Choroid plexus epithelial cell (primary cell): ENCODE results near the gene MAN1B1.

ENCODE experiments used
- DNase-seq: peaks from one replicate; pipeline ENCODE4 v3.0.0-alpha.2; 2010; ENCODE audit warnings: low read depth
- H3K4me3 ChIP-seq: 2 replicates; pipeline ENCODE4 v1.5.1; 2011; ENCODE audit warnings: low read depth, mild to moderate bottlenecking, control low read depth, low read length, moderate library complexity
- TF ChIP-seq, protein P1 (sequence below): conservative IDR thresholded peaks from 2 replicates; pipeline ENCODE4 v1.5.1; 2011; ENCODE audit warnings: low read depth, mild to moderate bottlenecking, control low read depth, inconsistent platforms, low read length, moderate library complexity

The MAN1B1 gene

DNA sequence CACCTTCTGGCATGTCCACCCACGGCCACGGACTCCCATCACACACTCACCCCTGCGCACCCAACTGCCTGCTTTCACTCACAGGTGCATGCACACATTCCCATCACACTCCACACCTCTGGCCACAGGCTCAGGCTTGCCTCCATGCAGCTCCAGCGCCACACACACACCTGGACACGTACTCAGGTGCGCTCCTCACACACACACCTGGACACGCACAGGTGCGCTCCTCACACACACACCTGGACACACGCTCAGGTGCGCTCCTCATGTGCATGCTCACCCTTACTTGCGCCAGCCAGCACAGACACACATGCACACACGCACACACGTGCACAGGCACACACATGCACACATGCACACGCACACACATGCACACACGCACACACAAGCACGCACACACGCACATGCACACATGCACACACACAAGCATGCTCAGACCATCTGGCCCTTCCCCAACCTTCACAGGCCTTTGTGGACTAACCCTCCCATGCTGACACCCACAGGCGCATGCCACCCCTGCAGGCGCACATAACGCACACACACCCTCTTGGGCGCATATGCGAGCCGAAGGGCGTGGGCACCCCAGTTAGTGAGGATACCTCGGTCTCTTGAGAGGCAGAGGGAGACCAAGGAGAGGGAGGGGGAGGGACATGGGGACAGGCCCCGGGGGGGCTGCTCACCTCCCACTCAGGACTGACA, 60.5 kb downstream of the MAN1B1 start:
- no peak overlapping the region for H3K4me3 ChIP-seq
- no peak for DNase-seq
- TF ChIP-seq, protein P1, sequence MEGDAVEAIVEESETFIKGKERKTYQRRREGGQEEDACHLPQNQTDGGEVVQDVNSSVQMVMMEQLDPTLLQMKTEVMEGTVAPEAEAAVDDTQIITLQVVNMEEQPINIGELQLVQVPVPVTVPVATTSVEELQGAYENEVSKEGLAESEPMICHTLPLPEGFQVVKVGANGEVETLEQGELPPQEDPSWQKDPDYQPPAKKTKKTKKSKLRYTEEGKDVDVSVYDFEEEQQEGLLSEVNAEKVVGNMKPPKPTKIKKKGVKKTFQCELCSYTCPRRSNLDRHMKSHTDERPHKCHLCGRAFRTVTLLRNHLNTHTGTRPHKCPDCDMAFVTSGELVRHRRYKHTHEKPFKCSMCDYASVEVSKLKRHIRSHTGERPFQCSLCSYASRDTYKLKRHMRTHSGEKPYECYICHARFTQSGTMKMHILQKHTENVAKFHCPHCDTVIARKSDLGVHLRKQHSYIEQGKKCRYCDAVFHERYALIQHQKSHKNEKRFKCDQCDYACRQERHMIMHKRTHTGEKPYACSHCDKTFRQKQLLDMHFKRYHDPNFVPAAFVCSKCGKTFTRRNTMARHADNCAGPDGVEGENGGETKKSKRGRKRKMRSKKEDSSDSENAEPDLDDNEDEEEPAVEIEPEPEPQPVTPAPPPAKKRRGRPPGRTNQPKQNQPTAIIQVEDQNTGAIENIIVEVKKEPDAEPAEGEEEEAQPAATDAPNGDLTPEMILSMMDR = no peak

GRCh38 chr9:137147793-137148160, 61.0 kb downstream of the MAN1B1 start:
- H3K4me3 ChIP-seq = no peak overlapping the region
- TF ChIP-seq, protein P1 = no peak
- no peak for DNase-seq

- no peak overlapping the region for H3K4me3 ChIP-seq
- TF ChIP-seq, protein P1 = no peak
- no peak for DNase-seq
Measured at GRCh38 chr9:137148242-137148641, 61.5 kb downstream of the MAN1B1 start.

DNA sequence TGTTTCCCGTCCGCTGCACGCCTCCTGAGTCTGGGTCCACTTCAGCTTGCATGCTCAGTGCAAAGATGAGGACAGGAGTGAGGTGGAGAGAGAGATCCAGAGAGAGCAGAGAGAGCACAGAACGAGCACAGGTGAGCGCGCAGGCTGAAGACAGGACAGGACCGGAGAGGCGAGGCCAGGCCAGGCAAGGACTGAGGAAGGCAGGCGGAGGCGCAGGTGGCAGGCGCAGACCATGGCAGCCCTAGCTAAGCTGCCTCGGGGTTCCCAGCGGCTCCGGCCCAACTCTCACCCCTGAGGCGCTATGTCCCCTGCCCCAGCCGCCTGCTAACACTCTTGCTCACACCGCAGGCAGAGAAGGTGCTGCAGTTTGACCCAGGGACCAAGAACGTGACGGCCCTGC, 61.9 kb downstream of the MAN1B1 start:
- no peak for DNase-seq
- TF ChIP-seq, protein P1 = no peak
- H3K4me3 ChIP-seq = no peak overlapping the region

GRCh38 chr9:137149363-137149762, 62.6 kb downstream of the MAN1B1 start:
- DNase-seq = no peak
- H3K4me3 ChIP-seq = no peak overlapping the region
- TF ChIP-seq, protein P1 = no peak

DNA sequence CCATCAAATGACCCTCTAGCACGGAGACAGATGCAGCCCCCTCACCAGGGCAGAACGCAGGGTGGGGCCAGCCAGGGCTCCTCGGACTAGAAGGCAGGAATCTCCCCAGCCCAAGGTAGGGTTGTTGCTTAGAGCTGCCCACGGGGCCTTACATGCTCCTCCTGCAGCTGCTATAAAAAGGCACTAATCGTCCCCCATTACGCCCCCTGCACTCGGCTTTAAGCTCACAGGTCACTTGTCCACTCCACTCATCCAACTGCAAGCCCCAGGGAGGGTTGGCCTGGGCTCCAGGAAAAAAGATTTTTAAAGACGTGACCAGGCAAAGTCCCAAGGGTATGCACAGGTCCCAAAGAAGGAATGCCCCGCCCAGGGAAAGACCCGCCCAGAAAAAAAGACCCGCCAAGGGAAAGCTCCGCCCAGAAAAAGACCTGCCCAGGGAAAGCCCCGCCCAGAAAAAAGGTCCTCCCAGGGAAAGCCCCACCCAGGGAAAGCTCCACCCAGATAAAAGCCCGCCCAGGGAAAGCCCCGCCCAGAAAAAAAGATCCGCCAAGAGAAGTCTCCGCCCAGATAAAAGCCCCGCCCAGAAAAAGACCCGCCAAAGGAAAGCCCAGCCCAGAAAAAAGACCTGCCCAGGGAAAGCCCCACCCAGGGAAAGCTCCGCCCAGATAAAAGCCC, 63.3 kb downstream of the MAN1B1 start:
- TF ChIP-seq, protein P1 = no peak
- no peak for DNase-seq
- no peak overlapping the region for H3K4me3 ChIP-seq
